HG03354 (cell line): ENCODE results near the gene SLX9.

Experiments used
- ATAC-seq: cut with Tn5 transposase; IDR thresholded peaks from one replicate; pipeline ENCODE4 v1.9.1; 2021; ENCODE audit warnings: mild to moderate bottlenecking; ENCODE audit not compliant: unreplicated experiment, poor library complexity, severe bottlenecking

The SLX9 gene

GRCh38 chr21:44956356-44957046, 16.7 kb downstream of the SLX9 start:
- ATAC-seq, result no peak

- ATAC-seq, result no peak
These were observed 17.4 kb downstream of the SLX9 start for GRCh38 chr21:44957047-44957831.

- no peak for ATAC-seq
These were observed 18.1 kb downstream of the SLX9 start for GRCh38 chr21:44957901-44958451.

GRCh38 chr21:44958471-44959191, 18.8 kb downstream of the SLX9 start:
- no peak for ATAC-seq

- no peak for ATAC-seq
These were observed 19.7 kb downstream of the SLX9 start for GRCh38 chr21:44959376-44960091.

- no peak for ATAC-seq
These were observed 20.6 kb downstream of the SLX9 start for GRCh38 chr21:44960141-44961092.

GRCh38 chr21:44962403-44962966, 22.7 kb downstream of the SLX9 start:
- no peak for ATAC-seq

GRCh38 chr21:44964381-44964780, 24.6 kb downstream of the SLX9 start:
- no peak for ATAC-seq

- ATAC-seq, result no peak
These were observed 25.6 kb downstream of the SLX9 start for GRCh38 chr21:44965251-44966022.

GRCh38 chr21:44966135-44967081, 26.6 kb downstream of the SLX9 start:
- ATAC-seq, result no peak

- no peak for ATAC-seq
These were observed 27.5 kb downstream of the SLX9 start for GRCh38 chr21:44967082-44968047.

- no peak for ATAC-seq
These were observed 29.3 kb downstream of the SLX9 start for GRCh38 chr21:44969066-44969670.

- no peak for ATAC-seq
These were observed 30.3 kb downstream of the SLX9 start for GRCh38 chr21:44969931-44970755.
